ENCODE results near the gene CAND2.

- TF ChIP-seq CTCF (IDR thresholded peaks at IDR 0.05; ENCODE audit: poor library complexity) = no peak
- no peak for TF ChIP-seq EZH2 (IDR thresholded peaks at IDR 0.05; ENCODE audit: borderline replicate concordance)
- no peak for TF ChIP-seq EZH2phosphoT487 (IDR thresholded peaks at IDR 0.05; ENCODE audit: low read depth, severe bottlenecking, unreplicated experiment)
Observed at GRCh38 chr3:12869035-12869621, 72.6 kb downstream of the CAND2 start.

Data from hepatocyte (in vitro differentiated cells).